Heart left ventricle (tissue), 13 donors: ENCODE data around the gene KRTAP1-4.

Experiments
- CTCF ChIP-seq, 12 donors: fragments of 200-600 bp; sonication (generic) in 4 of 12; IDR thresholded peaks; one replicate each; pipeline versions ENCODE4 v1.5.0 to v1.8.0; 2018 to 2022; ENCODE audit warnings: antibody characterized with exemption in 12 of 12, mild to moderate bottlenecking in 5 of 12
- POLR2A ChIP-seq, 2 donors: fragments of 450-650 bp; IDR thresholded peaks; one replicate each; pipeline ENCODE4 v1.6.1; 2017; ENCODE audit warnings: antibody characterized with exemption in 2 of 2, mild to moderate bottlenecking in 2 of 2, moderate library complexity in 2 of 2
- donor health status: ischemic (EF 13 %, LVEDD 7.1; RV severe dilation, severe dysfunction).
- donor health status: DM: no; HTN: yes; CAD: no.
- donor health status: DM: no; HTN: no; CAD: no.
- donor health status: ischemic (EF 25% LVEDD 6.9; RV normal size, moderate dysfunction).
- donor health status: ischemic (EF 25% LVEDD 5.7; RV mildly dilated, moderate dysfunction).
- donor health status: ischemic (EF 35%, LVEDD 5.7; RV mildly dilated, moderate dysfunction).
- donor health status: nonischemic (EF 11% LVEDD 7.7; RV severe dilation, severe dysfunction).
- donor health status: DM: yes; HTN: yes; CAD: no.
- donor health status: PGD.
- donor health status: ischemic (EF 29% LVEDD 5.4; RV normal size, mild dysfunction).
- donor health status: nonischemic (EF 23%, LVEDD 6.1; RV moderate dilation, normal function).

- no peak for TF ChIP-seq CTCF (IDR thresholded peaks at IDR 0.05)
- no peak for TF ChIP-seq POLR2A (IDR thresholded peaks at IDR 0.05)
Measured at GRCh38 chr17:41065829-41066624, 36.0 kb upstream of the KRTAP1-4 start, which contains the start of gene KRTAP2-4.
